Right lobe of liver (tissue), 4 donors: ENCODE measurements around the gene DEFB112.

Source experiments
- CTCF ChIP-seq, 4 donors: fragments of 200-600 bp in 3 of 4; fragments of 450-650 bp in 1 of 4; IDR thresholded peaks; one replicate each; pipeline versions ENCODE4 v1.5.1 to v1.8.0; 2016 to 2022; ENCODE audit warnings: antibody characterized with exemption in 4 of 4, mild to moderate bottlenecking in 2 of 4
- POLR2A ChIP-seq: fragments of 450-650 bp; IDR thresholded peaks from one replicate; pipeline ENCODE4 v1.6.1; 2017; ENCODE audit warnings: antibody characterized with exemption, mild to moderate bottlenecking
- donor health status: DM: no; HTN: no; CAD: no.
- donor health status: DM: no; HTN: no; CAD: no.
- donor health status: DM: no; HTN: yes; CAD: no.

- TF ChIP-seq CTCF (IDR thresholded peaks at IDR 0.05) (no peak), POLR2A (no peak)
Measured at GRCh38 chr6:50021894-50022293, 27.8 kb downstream of the DEFB112 start, which contains the start of gene DEFB110.
